Neural progenitor cell (in vitro differentiated cells): ENCODE results near the gene RPL22.

ENCODE experiments used
- CTCF ChIP-seq: fragments of 200-600 bp; sonication (generic); IDR thresholded peaks from 2 replicates; pipeline ENCODE4 v1.5.1; 2017; ENCODE audit warnings: antibody characterized with exemption, mild to moderate bottlenecking
- EZH2 ChIP-seq: fragments of 200-600 bp; sonication (generic); IDR thresholded peaks from 2 replicates; pipeline ENCODE4 v1.6.1; 2017; ENCODE audit warnings: antibody characterized with exemption, mild to moderate bottlenecking, moderate library complexity
- EZH2phosphoT487 ChIP-seq: fragments of 200-600 bp; sonication (generic); IDR thresholded peaks from 2 replicates; pipeline ENCODE4 v1.6.1; 2017; ENCODE audit warnings: antibody characterized with exemption

- TF ChIP-seq CTCF (no peak), EZH2 (no peak), EZH2phosphoT487 (no peak)
These were observed 10.9 kb downstream of the RPL22 start for GRCh38 chr1:6188466-6188865.
